Ishikawa (cell line): ENCODE data around the gene PLSCR1.

Experiments
- CREB1 ChIP-seq: IDR thresholded peaks from 2 replicates; pipeline ENCODE4 v1.6.1; 2012; ENCODE audit warnings: low read depth
- EP300 ChIP-seq: IDR thresholded peaks from 2 replicates; pipeline ENCODE4 v1.6.1; 2012; ENCODE audit warnings: borderline replicate concordance
- FOXM1 ChIP-seq: IDR thresholded peaks from 2 replicates; pipeline ENCODE4 v1.6.1; 2012; ENCODE audit warnings: low read depth, borderline replicate concordance
- MAX ChIP-seq: IDR thresholded peaks from 2 replicates; pipeline ENCODE4 v1.6.1; 2012
- RAD21 ChIP-seq: IDR thresholded peaks from 2 replicates; pipeline ENCODE4 v1.6.1; 2012; ENCODE audit warnings: low read depth
- REST ChIP-seq: IDR thresholded peaks from 2 replicates; pipeline ENCODE4 v1.6.1; 2012; ENCODE audit warnings: low read depth, mild to moderate bottlenecking
- TAF1 ChIP-seq: IDR thresholded peaks from 2 replicates; pipeline ENCODE4 v1.6.1; 2012; ENCODE audit warnings: low read depth, mild to moderate bottlenecking
- TCF12 ChIP-seq: IDR thresholded peaks from 2 replicates; pipeline ENCODE4 v1.6.1; 2012; ENCODE audit warnings: low read depth
- YY1 ChIP-seq: IDR thresholded peaks from 2 replicates; pipeline ENCODE4 v1.6.1; 2012; ENCODE audit warnings: low read depth

- TF ChIP-seq RAD21 (no peak), REST (no peak), MAX (no peak), CREB1 (no peak), TAF1 (no peak), FOXM1 (no peak), TCF12 (no peak), EP300 (no peak), YY1 (no peak)
Measured at GRCh38 chr3:146511402-146512134, 32.8 kb downstream of the PLSCR1 start.
